Stimulated activated CD8-positive, alpha-beta memory T cell treated with anti-CD3 and anti-CD28 coated beads, Interleukin-4, amount 100 ng/mL, for 24 hours (primary cell): ENCODE measurements around the gene PPME1.
"Not testable (repeated sequence)": the region's sequence is repeated elsewhere in the genome, so short reads cannot be mapped to it uniquely, and the experiment has no call there.

Experiments used
- DNase-seq: peaks from one replicate; pipeline ENCODE4 v3.0.0-alpha.2; 2020; ENCODE audit warnings: low read depth

Gene PPME1

GRCh38 chr11:74170694-74171629, at the start of gene PPME1, which contains the start of gene C2CD3:
Gene PPME1 (plus strand): TSS chr11:74171289. CDS start chr11:74171422, 133 bp downstream.
Gene C2CD3 (minus strand): TSS chr11:74171002. CDS start chr11:74170792, 210 bp downstream.
- DNase-seq, result peak; percentile 95

GRCh38 chr11:74121804-74122203, 49.3 kb upstream of the PPME1 start:
- no peak for DNase-seq

- DNase-seq, result no peak
These were observed 48.1 kb upstream of the PPME1 start for GRCh38 chr11:74123008-74123448.

- not testable (repeated sequence) for DNase-seq
These were observed 42.0 kb upstream of the PPME1 start for GRCh38 chr11:74129121-74129520.

- DNase-seq, result no peak
These were observed 38.3 kb upstream of the PPME1 start for GRCh38 chr11:74132833-74133232.

- no peak for DNase-seq
These were observed 37.7 kb upstream of the PPME1 start for GRCh38 chr11:74133436-74133835.

- no peak for DNase-seq
These were observed 36.4 kb upstream of the PPME1 start for GRCh38 chr11:74134661-74135060.

- no peak for DNase-seq
These were observed 35.8 kb upstream of the PPME1 start for GRCh38 chr11:74135127-74135840.

GRCh38 chr11:74138021-74138420, 33.1 kb upstream of the PPME1 start:
- no peak for DNase-seq

GRCh38 chr11:74138572-74138971, 32.5 kb upstream of the PPME1 start:
- no peak for DNase-seq

GRCh38 chr11:74139151-74139918, 31.8 kb upstream of the PPME1 start:
- DNase-seq, result no peak

- DNase-seq, result not testable (repeated sequence)
These were observed 31.1 kb upstream of the PPME1 start for GRCh38 chr11:74139919-74140431.

- DNase-seq, result no peak
These were observed 29.8 kb upstream of the PPME1 start for GRCh38 chr11:74141241-74141695.

- DNase-seq, result no peak
These were observed 29.2 kb upstream of the PPME1 start for GRCh38 chr11:74141908-74142307.

- DNase-seq, result no peak
These were observed 28.5 kb upstream of the PPME1 start for GRCh38 chr11:74142624-74143023.

- no peak for DNase-seq
These were observed 26.5 kb upstream of the PPME1 start for GRCh38 chr11:74144592-74144991.

- DNase-seq, result no peak
These were observed 23.7 kb upstream of the PPME1 start for GRCh38 chr11:74147199-74147929.

- DNase-seq, result no peak
These were observed 17.9 kb upstream of the PPME1 start for GRCh38 chr11:74153224-74153623.

GRCh38 chr11:74154620-74155281, 16.3 kb upstream of the PPME1 start:
- no peak for DNase-seq

GRCh38 chr11:74157169-74157568, 13.9 kb upstream of the PPME1 start:
- DNase-seq, result no peak

GRCh38 chr11:74159642-74160041, 11.4 kb upstream of the PPME1 start:
- no peak for DNase-seq
